ENCODE data around the gene TOP1.

DNA sequence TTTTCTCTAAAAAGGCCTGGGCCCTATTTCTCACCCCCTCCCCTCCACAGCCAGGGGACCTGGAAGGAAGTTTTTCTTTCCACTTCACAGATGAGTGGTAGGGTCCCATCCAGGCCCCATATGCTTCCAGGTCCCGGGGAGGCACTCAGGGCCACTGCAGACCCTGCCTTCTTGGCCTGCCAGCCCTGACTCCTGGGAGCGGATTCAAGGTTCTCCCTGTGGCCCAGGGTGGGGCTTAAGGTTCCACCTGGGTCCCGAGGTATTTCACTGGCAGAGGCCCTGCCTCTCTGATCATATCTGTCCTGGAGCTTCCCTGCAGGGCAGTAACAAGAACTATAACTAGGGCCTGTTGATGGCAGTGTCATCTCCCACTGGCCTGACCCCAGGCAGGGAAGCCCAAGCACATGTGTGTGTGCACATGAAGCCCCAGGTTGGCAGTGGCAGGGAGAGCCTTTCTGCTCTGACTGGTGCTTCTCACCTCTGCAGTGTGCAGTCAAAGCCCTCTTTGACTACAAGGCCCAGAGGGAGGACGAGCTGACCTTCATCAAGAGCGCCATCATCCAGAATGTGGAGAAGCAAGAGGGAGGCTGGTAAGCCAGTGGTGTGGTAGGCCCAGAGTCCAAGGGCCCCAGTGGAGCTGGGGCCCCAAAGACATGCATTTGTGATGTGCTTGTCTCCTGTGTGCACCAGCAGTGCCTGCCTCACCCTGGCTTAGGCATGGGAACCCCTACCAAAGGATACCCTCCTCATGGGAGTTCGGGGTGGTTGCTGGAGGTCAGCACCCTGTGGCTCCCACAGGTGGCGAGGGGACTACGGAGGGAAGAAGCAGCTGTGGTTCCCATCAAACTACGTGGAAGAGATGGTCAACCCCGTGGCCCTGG, 139.9 kb downstream of the TOP1 start:
- TF ChIP-seq EP300 (IDR thresholded peaks at IDR 0.05) (no peak), CTCF (IDR thresholded peaks at IDR 0.05) (no peak)
